ENCODE measurements around the gene WFDC9.

WFDC9 gene

GRCh38 chr20:45611054-45611453, 20.0 kb downstream of the WFDC9 start:
- no peak for TF ChIP-seq CTCF (IDR thresholded peaks at IDR 0.05)

DNA sequence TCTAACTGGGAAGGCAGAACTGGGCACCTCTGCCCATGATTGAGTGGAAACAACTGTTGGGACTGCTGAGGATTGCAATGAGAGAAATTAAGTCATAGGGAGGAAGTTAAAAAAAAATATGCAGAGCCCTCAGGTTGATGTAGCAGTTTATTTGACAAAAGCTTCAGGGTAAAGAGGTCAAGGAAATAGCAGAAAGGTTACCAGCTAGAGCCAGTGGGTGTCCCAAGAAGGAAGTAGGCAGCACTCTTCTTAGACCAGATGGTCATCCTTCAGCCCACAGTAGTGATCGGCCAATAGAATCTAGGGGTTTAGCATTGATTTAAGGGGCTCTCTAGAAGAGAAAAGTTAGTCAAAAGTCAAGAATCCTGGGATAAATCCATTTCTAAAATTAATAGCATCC, 23.3 kb downstream of the WFDC9 start:
- no peak for TF ChIP-seq CTCF (IDR thresholded peaks at IDR 0.05)

- no peak for TF ChIP-seq CTCF (IDR thresholded peaks at IDR 0.05)
Observed at GRCh38 chr20:45595235-45595634, 35.8 kb downstream of the WFDC9 start.

GRCh38 chr20:45593498-45593897, 37.6 kb downstream of the WFDC9 start:
- TF ChIP-seq CTCF (IDR thresholded peaks at IDR 0.05): no peak

DNA sequence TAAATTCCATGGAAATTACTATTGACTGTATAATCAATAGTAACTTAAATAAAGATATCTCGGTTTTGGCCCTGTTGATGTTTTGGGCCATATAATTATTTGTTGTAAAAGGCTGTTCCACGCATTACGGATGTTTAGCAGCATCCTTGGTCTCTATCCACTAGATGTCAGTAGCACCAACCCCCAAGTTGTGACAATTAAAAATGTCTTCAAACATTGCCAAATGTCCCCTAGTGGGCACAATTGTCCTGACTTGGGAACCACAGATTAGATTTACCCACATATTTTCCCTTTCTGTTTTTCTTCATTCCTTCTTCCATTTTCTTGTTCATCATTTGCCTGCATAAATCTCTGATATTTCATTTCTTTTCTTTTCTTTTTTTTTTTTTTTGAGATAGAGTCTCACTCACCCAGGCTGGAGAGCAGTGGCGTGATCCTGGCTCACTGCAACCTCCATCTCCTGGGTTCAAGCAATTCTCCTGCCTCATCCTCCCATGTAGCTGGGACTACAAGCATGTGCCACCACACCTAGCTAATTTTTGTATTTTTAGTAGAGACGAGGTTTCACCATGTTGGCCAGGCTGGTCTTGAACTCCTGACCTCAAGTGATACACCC, 38.4 kb downstream of the WFDC9 start:
- TF ChIP-seq CTCF (IDR thresholded peaks at IDR 0.05): peak; percentile 95

DNA sequence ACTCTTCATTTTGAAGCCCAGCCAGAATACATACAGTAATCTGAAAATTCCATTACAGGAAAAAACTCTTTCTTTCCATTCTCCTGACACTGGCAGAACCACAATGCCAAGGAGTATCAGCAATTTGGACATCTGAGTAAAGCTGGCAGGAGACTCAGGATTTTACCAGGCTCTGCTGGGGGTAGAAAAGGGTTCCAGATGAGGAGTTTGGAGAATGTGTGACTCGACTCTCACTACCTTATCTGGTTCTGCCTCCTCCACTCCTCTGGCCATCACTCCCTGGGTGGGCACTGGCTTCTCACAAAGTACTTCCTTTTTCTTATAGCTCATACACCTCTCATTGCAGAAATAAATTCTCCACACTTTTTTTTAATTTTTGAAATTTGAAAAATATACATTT, 41.4 kb downstream of the WFDC9 start:
- TF ChIP-seq CTCF (IDR thresholded peaks at IDR 0.05): no peak

DNA sequence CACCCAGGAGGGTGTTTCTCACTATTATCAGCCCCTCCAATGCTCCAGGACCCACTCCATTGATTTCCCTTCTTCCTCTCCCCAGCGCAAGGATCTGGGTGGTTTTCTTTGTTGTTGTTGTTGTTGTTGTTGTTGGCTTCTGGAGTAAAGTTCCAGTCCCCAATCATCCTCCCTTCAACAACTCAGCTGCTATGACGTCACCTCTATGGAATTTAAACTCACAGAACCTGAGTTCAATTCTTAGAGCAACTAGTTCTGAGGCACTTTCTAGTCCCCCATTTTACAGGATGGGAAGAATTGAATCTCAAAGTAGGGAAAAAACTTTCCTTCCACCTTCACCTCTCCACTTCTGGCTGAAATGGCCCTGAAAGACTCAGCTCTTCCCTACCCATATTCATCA, 42.3 kb downstream of the WFDC9 start:
- no peak for TF ChIP-seq CTCF (IDR thresholded peaks at IDR 0.05)

DNA sequence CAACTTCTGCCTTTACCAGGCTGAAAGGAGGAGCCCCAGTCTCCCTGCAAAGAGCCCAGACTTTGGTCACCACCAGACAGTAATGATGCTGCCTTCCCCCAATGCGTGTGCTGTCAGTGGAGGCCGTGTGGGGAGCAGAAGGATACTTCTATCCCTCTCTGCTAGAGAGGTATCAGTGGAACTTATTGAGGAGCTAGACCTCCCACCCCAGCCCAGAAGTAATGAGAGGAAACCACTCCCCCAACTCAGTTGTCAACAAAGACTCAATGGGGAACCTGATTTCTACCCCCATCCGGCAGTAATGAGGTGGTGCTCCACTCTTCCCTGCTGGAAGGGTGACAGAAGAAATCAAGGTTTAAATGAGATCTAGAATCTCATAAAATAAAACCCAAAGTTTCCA, 47.6 kb downstream of the WFDC9 start:
- no peak for TF ChIP-seq CTCF (IDR thresholded peaks at IDR 0.05)

All from LNCAP (cell line).